ENCODE results near the gene LEP.

The LEP gene

GRCh38 chr7:128240696-128241386 is at the start of gene LEP:
LEP (plus strand) TSS chr7:128241278; CDS start chr7:128252019, 10,741 bp downstream.
- DNase-seq, result no peak

GRCh38 chr7:128192497-128193142 is 48.5 kb upstream of the LEP start:
- no peak for DNase-seq

DNA sequence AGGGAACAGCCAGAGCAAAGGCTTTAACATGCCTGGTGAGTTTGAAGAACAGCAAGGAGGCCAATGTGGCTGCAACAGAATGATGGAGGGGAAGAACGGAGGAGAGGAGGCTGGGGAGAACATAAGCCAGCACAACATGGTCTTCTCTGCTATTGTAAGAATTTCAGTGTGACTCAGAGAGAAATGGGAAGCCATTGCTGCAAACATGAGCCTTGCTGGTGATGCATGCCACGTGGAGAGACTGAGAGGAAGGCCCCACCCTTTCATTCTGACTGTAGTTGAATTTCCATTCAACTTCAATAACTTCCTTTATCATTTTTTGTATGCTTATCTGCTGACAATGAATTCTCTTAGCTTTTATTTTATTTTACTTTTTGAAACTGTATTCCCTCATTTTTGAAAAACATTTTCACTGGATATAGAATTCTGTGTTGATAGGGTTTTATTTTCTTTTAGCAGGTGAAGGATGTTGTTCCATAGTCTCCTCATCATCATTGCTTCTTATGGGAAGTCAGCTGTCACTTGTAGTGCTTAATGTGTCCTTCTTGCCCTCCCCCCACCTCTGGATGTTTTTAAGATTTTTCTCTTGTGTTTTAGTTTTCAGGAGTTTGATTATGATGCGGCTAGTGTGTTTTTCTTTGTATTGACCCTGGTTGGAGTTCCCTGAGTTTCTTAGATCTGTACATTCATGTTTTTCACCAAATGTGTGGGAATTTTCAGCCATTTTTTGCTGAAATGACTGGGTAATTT is 46.4 kb upstream of the LEP start:
- no peak for DNase-seq

DNA sequence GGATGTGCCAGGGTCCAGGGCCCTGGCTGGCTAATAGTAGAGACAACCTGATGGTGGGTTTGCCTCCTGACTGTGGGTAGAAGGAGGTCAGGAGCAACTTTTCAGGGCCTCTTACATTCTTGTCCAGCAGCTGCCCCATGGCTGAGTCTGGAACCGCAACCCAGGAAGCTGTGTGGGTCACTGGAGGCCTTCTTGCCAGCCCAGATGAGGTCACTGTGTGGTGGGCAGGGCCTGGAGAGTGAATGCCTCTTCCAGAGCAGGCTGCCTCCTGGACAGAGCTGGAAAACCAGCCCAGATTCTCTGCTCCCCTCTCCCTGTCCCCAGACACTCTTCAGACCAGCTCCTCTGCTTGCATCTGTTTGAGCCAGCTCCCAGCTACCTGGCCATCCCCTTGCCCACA is 43.5 kb upstream of the LEP start:
- DNase-seq, result no peak

- no peak for DNase-seq
Measured at GRCh38 chr7:128197989-128198580, 43.0 kb upstream of the LEP start.

GRCh38 chr7:128200376-128200775 is 40.7 kb upstream of the LEP start:
- DNase-seq, result no peak

- peak; percentile 18 for DNase-seq
Measured at GRCh38 chr7:128201067-128201689, 39.9 kb upstream of the LEP start.

- DNase-seq, result no peak
Measured at GRCh38 chr7:128201690-128202085, 39.4 kb upstream of the LEP start.

- DNase-seq, result no peak
Measured at GRCh38 chr7:128202287-128202957, 38.7 kb upstream of the LEP start.

DNA sequence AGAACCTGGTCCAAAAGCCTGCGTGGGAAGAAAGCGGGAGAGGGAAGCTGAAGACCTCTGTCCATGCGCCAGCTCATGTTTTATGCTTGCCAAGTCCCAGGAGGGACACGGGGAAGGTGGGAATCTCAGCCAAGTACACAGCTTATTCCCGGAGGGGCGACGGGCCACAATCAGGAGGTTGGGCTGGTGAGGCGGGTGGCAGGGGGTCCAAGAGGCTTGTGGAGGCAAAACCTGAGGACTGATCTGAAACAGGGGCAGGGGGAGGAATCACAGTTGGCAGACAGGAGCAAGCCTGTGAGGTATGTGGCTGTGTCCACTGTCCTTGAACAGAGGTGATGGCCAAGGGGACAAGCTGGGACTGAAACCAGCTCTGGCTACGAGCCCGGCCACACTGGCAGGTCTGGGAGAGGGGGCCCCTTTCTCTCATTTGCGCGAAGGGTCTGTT is 38.0 kb upstream of the LEP start:
- DNase-seq, result no peak

DNA sequence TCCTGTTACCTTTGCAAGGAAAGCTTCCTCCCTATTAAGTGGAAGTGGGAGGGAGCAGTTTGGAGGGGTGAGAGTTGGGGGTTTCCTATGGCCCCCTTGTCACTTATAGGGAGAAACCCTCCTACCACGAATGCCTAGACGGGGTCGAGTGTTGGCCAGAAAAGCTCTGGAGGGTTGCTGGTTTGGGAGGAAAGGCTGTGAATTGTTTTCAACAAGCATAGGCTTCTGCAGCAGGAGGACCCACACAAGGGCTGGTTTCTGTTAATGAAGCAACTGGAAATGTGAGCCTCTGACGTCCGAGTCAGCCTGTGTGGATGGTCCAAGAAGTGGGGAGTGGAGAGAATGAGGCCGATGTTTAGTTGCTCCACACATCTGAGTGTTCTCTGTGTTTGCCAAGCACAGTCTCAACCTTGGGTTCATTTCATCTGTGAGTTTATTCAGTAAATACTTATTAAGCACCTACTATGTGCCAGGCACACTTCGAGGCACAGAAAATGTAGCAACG is 37.3 kb upstream of the LEP start:
- DNase-seq, result no peak

- no peak for DNase-seq
Measured at GRCh38 chr7:128204455-128204854, 36.6 kb upstream of the LEP start.

DNA sequence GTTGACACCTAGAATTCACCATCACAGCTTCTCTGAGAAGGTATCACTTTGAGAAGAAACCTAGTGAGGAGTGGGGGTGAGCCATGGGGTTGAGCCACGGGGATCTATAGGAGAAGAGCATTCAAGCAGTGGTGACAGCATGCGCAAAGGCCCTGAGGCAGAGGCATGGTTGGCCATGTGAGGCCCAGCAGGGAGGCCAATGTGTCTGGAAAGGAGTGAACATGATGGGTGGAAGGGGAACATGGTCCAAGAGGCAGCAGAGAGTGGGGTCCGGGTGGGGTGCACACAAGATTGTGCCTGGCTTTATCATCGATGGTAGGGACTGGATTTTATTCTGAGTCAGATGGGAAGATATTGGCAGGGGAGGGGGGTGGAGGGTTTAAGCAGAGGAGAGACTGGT is 36.0 kb upstream of the LEP start:
- DNase-seq, result no peak

DNA sequence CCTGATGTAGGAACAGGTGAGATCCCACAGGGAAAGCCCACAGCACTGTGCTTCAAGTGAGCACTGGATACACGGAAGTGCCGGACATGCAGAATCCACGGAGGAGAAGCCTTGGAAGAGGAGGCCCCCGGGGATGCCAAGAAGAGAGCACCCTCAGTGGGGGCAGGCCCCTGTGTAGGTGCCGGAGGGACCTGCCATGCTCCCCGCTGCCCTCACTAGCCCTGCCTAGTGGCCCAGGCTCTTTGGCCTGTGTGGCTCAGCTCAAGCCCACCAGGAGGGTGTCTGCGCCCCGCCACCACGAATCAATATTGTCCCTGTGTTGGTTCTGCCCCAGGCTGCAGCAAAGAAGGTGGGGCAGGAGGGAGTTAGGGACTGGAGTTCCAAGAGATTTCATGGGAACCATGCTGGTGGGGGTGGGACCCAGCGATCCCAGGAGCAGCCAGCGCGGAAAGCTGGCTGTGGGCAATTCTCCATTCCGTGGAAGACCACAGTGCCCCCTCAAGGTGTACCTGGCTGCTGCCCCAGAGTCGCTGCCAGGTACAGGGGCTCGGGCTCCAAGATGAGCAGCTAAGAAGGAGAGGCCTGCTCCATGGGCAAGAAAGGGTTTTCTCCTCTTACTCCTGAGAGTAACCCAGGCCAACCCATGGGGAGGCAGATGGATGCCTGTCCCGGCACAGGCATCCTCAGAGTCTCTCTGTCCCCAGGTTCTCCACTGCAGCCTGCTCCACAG is 34.9 kb upstream of the LEP start:
- no peak for DNase-seq

DNA sequence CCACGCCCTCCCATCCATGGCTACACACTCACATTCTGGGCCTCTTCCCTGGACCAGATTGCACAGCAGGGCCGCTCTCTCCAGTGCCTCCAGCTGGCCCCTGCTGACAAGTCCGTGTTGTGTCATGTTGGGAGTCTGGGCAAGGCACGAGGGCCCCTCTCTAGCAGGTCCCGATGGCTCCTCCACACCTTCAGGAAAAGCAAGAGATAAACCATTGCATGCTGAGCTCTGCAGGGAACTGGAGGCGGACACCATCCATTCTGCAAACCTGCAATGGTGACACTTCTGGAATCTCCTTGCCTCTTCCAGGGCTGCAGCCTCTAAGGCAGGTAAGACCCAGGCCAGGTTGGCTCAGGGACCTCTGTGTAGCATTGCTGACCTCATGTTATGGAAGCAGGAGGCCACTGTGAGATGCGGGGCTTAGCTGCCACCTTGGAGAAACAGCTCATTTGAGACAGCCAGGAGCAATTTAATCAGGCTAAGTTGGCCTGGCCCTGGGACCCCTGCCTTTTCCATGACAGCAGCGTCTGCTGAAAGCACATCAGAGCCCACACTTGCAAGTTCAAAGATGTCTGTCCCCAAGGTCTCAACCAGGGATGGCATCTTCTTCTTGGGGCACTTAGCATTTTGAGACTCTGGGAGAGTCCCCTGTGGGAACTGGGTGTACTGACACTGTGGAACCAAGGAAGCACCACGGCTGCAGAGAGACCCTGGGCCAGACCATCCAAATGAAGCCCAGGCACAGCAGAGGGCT is 34.2 kb upstream of the LEP start:
- no peak for DNase-seq

- no peak for DNase-seq
Measured at GRCh38 chr7:128207609-128208008, 33.5 kb upstream of the LEP start.

DNA sequence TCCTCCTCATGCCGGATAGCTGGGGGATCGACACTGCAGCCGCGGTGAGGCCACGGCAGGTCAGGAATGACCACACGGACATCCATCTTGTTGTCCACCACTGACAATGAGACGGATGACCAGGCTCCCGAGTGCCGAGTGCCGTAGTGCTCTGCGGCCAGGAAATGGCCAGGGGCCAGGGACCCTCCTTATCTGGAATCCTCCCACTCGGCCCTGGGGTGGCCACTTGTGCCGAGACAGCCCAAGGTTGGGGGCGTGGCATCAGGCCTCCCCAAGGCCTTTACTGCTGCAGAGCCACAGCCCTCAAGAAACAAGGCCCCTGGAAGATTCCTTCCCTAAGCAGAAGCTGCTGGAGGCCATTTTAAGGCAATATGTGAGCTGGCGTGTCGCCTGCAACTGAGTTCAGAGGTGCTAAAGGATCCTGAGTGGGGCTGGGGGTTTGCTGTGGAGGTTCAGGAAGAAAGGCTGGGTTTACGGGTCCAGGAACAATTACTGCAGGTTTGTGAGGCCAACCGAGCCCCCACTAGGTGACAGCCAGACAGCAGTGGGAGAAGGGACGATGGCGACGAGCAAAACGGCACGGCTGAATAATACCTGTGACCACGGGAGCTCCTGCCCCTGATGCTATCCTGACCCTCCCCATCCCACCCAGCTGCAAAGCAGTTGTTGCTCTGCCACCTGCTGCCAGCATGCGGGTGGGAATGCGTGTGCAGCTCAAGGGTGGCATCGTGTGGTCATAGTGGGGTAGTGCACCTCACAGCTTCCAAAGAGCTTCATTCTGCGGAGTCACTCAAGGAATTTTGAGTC is 31.6 kb upstream of the LEP start:
- peak; percentile 70 for DNase-seq

DNA sequence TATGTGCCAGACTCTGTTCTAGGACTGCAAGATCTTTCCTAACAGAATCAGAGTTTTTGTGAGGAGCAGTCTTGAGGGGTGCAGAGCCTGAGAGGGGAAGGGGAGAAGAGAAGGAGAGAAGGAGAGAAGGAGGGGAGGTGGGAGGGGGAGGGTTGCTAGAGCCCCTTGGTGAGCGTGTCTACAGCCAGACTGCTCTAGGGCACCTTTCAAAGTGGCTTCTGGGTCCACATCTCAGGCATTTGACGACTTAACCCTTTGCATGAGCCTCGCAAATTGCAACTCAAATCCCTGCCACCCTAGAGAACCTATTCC is 31.1 kb upstream of the LEP start:
- no peak for DNase-seq

DNA sequence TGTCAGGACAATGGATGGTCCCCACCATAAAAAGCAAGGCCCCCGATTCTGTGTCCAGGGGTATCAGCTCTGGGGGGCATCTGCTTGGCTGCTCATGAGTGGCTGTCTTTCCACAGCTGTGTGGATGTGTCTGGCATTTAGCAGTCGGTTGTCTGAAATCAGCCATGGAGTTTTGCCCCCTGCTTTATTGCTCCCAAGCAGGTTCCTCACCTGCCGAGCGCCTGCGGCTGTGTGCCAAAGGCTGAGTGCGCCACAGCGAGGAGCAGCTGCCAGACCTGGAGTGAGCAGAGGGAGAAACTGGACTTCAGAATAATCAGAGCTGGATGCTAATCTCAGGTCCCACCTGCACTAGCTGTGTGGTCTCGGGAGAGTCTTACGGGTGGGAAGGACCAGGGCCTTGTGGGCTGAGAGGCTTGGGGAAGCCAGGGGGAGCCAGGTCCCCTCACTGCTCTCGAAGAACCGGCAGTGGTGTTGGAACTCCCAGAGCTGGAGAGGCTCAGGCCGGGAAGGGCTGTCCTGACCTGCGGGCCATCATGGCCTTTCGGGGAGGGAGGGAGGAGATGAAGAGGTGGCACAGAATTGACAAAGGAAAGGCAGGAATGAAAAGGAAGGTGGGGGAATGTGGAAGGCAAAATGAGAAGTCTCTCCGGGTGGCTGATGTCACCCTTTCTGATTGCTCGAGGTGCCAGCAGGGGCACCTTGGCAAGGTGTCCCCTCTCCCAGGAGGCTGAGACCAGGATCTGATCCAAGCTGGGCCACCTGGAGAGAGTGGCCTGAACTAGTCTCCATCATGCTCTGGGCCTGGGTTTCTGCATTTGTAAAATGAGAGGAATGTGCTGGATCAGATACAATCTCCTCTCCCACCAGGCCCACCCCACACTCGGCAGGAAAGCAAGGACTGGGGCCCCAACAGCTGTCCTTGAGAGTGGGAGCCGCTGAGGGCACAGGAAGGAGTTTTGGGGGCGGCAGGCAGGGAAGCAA is 30.2 kb upstream of the LEP start:
- DNase-seq, result no peak

Measured in stimulated activated CD4-positive, alpha-beta T cell treated with anti-CD3 and anti-CD28 coated beads, Interleukin-15, amount 100 ng/mL, for 24 hours (primary cell).